ENCODE data around the gene WWOX. TPM values are rescaled to one million over a fixed set of nuclear protein-coding genes. Genes with fewer than 3 reads are reported as not detected.

The WWOX gene
- total RNA-seq, 1 experiment from 2014 or later, result 15.6 TPM

GRCh38 chr16:78655331-78656113 lies 556.1 kb downstream of the WWOX start:
- no peak for DNase-seq
- H3K4me1 Mint-ChIP-seq, result peaks cover 4 to 8% of the 10 kb centered on the region in 2 experiments; a peak in 3 of 4 replicates
- H3K4me1 ChIP-seq (ENCODE audit: insufficient read depth, low read length), result no peaks in the 10 kb centered on the region; the same call in 1 of the 2 replicates

More at GRCh38 chr16:78655331-78656113, 556.1 kb downstream of the WWOX start:
- H3K23me2 ChIP-seq (ENCODE audit: insufficient read length, low read depth, low read length, poor library complexity, severe bottlenecking), result no peaks in the 10 kb centered on the region
- H3K27me3 ChIP-seq (ENCODE audit: insufficient read depth, low read length), result no peaks in the 10 kb centered on the region; the same call in 1 of the 2 replicates
- H3K56ac ChIP-seq (ENCODE audit: insufficient read length, low read depth, low read length), result no peak overlapping the region
- no peak overlapping the region for H3T11ph ChIP-seq (ENCODE audit: low read length)
- H4K91ac ChIP-seq (ENCODE audit: insufficient read length, low read depth, low read length), result no peak overlapping the region
- H4K20me1 ChIP-seq (ENCODE audit: control insufficient read depth, insufficient read depth, insufficient read length), result no peaks in the 10 kb centered on the region
- H2BK120ac ChIP-seq (ENCODE audit: low read depth, low read length, poor library complexity, severe bottlenecking), result no peak overlapping the region
- no peaks in the 10 kb centered on the region for H3K36me3 Mint-ChIP-seq (ENCODE audit: insufficient read depth in 1 of 3, low read depth in 3 of 3)
- no peak overlapping the region for H4K5ac ChIP-seq (ENCODE audit: insufficient read length, low read depth, low read length)
- H3K27me3 Mint-ChIP-seq (ENCODE audit: low read depth), result no peaks in the 10 kb centered on the region
- no peak overlapping the region for H3K9ac ChIP-seq (ENCODE audit: extremely low read depth, insufficient read length, low read length)
- H3K23ac ChIP-seq (ENCODE audit: insufficient read length, low read depth, low read length), result no peak overlapping the region
- no peak overlapping the region for H3K18ac ChIP-seq (ENCODE audit: insufficient read length, low read depth, low read length)
- TF ChIP-seq, protein P1, sequence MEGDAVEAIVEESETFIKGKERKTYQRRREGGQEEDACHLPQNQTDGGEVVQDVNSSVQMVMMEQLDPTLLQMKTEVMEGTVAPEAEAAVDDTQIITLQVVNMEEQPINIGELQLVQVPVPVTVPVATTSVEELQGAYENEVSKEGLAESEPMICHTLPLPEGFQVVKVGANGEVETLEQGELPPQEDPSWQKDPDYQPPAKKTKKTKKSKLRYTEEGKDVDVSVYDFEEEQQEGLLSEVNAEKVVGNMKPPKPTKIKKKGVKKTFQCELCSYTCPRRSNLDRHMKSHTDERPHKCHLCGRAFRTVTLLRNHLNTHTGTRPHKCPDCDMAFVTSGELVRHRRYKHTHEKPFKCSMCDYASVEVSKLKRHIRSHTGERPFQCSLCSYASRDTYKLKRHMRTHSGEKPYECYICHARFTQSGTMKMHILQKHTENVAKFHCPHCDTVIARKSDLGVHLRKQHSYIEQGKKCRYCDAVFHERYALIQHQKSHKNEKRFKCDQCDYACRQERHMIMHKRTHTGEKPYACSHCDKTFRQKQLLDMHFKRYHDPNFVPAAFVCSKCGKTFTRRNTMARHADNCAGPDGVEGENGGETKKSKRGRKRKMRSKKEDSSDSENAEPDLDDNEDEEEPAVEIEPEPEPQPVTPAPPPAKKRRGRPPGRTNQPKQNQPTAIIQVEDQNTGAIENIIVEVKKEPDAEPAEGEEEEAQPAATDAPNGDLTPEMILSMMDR (conservative IDR thresholded peaks at IDR 0.05), result no peak
- H2BK20ac ChIP-seq (ENCODE audit: low read depth, low read length, poor library complexity, severe bottlenecking), result no peak overlapping the region
- H3K9me3 Mint-ChIP-seq, result no peaks in the 10 kb centered on the region
- H3K14ac ChIP-seq (ENCODE audit: insufficient read depth, low read length), result no peak overlapping the region
- H3K27ac Mint-ChIP-seq, result peak overlapping the region in 1 of 3 experiments; percentile 1; a peak in 1 of 7 replicates
- H3K4me3 Mint-ChIP-seq, result no peak overlapping the region
- no peak overlapping the region for H3K27ac ChIP-seq (ENCODE audit: insufficient read length, low read depth, low read length)
- H2AK5ac ChIP-seq (ENCODE audit: insufficient read length, low read length), result no peak overlapping the region
- no peak overlapping the region for H3K4me2 ChIP-seq (ENCODE audit: insufficient read depth, insufficient read length, low read length)
- H4K8ac ChIP-seq (replicated peaks; ENCODE audit: insufficient read length, low read depth, low read length), result no peak overlapping the region
- H2BK5ac ChIP-seq (ENCODE audit: insufficient read length, low read length), result no peak overlapping the region
- no peaks in the 10 kb centered on the region for H3K79me2 ChIP-seq (ENCODE audit: insufficient read depth, low read length)
- no CpG with 5 or more reads among the region's 5 CpGs for WGBS (ENCODE audit: extremely low coverage, insufficient read length, low lambda C conversion rate)
- no peaks in the 10 kb centered on the region for H3K9me3 ChIP-seq (ENCODE audit: control insufficient read depth, low read depth, low read length)
- no peaks in the 10 kb centered on the region for H3K79me1 ChIP-seq (ENCODE audit: insufficient read depth, low read depth, low read length, poor library complexity, severe bottlenecking)
- no peak overlapping the region for H2BK15ac ChIP-seq (ENCODE audit: low read depth, low read length)
- no peak overlapping the region for H2AFZ ChIP-seq (ENCODE audit: low read length)
- no peak overlapping the region for H2BK12ac ChIP-seq (ENCODE audit: insufficient read length, low read depth, low read length)
- H3K4ac ChIP-seq (ENCODE audit: low read depth, low read length), result no peak overlapping the region
